Measurements from ENCODE around the gene OR56B4. TPM values are rescaled to one million over a fixed set of nuclear protein-coding genes. Genes with fewer than 3 reads are reported as not detected.

OR56B4 gene
- total RNA-seq, 4 donors from 2014 or later = not detected

DNA sequence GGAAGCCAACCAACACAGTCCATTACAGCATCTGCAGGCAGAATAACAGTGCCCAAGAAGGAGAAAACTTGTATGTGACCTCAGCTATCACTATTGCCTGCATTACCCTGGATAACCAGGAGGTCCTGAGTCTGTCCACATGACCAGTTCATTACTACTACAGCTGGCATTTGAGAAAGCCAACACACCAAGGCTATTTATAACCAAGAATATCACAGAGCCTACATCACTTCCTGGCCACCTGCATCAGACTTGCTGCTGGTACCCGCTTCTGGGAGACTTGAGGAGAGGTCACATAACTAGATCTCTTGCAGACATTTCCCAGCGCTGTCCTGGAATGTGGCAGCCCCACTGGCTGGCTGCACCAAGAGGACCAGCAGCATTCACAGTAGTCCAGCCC, 11.1 kb upstream of the OR56B4 start:
- H3K27me3 ChIP-seq = no peaks in the 10 kb centered on the region
- DNase-seq = no peak
- TF ChIP-seq POLR2A (IDR thresholded peaks at IDR 0.05) = no peak
- TF ChIP-seq, protein P1, sequence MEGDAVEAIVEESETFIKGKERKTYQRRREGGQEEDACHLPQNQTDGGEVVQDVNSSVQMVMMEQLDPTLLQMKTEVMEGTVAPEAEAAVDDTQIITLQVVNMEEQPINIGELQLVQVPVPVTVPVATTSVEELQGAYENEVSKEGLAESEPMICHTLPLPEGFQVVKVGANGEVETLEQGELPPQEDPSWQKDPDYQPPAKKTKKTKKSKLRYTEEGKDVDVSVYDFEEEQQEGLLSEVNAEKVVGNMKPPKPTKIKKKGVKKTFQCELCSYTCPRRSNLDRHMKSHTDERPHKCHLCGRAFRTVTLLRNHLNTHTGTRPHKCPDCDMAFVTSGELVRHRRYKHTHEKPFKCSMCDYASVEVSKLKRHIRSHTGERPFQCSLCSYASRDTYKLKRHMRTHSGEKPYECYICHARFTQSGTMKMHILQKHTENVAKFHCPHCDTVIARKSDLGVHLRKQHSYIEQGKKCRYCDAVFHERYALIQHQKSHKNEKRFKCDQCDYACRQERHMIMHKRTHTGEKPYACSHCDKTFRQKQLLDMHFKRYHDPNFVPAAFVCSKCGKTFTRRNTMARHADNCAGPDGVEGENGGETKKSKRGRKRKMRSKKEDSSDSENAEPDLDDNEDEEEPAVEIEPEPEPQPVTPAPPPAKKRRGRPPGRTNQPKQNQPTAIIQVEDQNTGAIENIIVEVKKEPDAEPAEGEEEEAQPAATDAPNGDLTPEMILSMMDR (IDR thresholded peaks at IDR 0.05) = no peak
- no peaks in the 10 kb centered on the region for H3K9me3 ChIP-seq
- no peak overlapping the region for H3K27ac ChIP-seq
- H3K36me3 ChIP-seq = no peaks in the 10 kb centered on the region
- 65% methylated on average over 2 of the region's 2 CpGs; no CpG with 5 or more reads in 1 of the 2 donors for WGBS, 2 donors
- H3K4me3 ChIP-seq = no peak overlapping the region
- no peaks in the 10 kb centered on the region for H3K4me1 ChIP-seq
- intact Hi-C loops (cut with DNase I) = no loop called here

DNA sequence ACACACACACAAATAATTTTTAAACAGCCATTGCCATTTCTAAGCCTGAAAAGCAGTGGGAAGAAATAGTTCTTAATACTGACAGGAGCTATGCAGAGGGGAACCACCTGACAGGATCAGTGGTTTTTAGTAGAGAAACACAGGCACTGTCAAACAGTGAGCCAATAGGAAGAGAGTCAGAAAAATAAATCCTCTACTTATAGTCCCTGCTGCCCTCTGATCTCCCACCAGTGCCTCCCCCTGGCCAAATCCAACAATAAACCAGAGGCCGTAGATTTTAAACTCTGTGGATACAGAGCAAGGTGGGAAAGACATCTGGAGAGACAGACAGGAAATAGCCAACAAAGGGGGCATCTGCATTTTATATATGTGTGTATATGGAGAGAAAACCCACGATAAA, 7.9 kb upstream of the OR56B4 start:
- no peak for TF ChIP-seq POLR2A (IDR thresholded peaks at IDR 0.05)
- TF ChIP-seq, protein P1 (IDR thresholded peaks at IDR 0.05) = no peak
- no peak for DNase-seq
- no peak overlapping the region for H3K27ac ChIP-seq
- no peak overlapping the region for H3K4me3 ChIP-seq
- H3K9me3 ChIP-seq = no peaks in the 10 kb centered on the region
- intact Hi-C loops (cut with DNase I) = no loop called here
- no peaks in the 10 kb centered on the region for H3K27me3 ChIP-seq
- no peaks in the 10 kb centered on the region for H3K36me3 ChIP-seq
- WGBS, 2 donors = 31 to 50% methylated on average over 2 of the region's 2 CpGs
- no peaks in the 10 kb centered on the region for H3K4me1 ChIP-seq

DNA sequence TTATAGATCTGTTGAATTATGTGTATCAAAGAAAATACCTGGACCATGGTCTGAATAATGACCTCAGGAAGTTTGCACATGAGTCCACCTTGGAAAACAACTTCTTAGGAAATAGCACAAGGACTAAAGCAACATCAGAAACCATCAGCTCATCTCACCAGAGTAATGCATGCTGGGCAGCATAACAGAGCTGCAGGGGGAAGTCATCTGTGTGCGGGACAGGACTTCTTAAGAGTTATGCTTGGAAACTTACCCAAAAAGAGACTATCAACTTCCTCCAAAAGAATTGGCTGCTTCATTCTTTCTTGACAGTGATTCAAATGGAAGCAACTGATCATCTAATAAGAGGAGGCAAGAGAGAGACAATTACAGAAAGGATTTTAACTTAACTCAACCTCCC, 2.5 kb downstream of the OR56B4 start:
- no peaks in the 10 kb centered on the region for H3K36me3 ChIP-seq
- H3K27ac ChIP-seq = no peak overlapping the region
- DNase-seq = no peak
- H3K9me3 ChIP-seq = no peaks in the 10 kb centered on the region
- 40% methylated on average over 1 of the region's 1 CpG; no CpG with 5 or more reads in 1 of the 2 donors for WGBS, 2 donors
- TF ChIP-seq, protein P1 (IDR thresholded peaks at IDR 0.05) = no peak
- no peak for TF ChIP-seq POLR2A (IDR thresholded peaks at IDR 0.05)
- H3K4me1 ChIP-seq = no peaks in the 10 kb centered on the region
- no peaks in the 10 kb centered on the region for H3K27me3 ChIP-seq
- intact Hi-C loops (cut with DNase I) = no loop called here
- H3K4me3 ChIP-seq = no peak overlapping the region

DNA sequence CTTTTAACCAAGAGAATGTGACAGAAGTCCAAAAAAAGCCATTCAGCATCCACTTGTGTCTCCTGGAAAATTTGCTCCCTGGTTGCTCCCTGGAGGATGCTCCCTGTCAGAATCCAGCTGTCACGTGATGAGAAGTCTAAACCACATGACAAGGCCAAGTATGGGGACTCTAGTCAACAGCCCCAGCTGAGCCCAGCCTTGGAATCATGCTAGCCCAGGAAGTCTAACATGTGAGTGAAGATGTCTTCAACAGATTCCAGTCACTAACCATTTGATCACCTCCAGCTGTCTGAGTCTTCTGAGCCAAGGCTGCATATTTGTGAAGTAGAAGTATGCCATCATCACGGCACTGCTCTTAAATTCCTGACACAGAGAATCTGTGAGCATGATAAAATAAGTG, 4.2 kb downstream of the OR56B4 start:
- Histone ChIP-seq H3K4me1 (no peaks in the 10 kb centered on the region), H3K27me3 (no peaks in the 10 kb centered on the region), H3K36me3 (no peaks in the 10 kb centered on the region), H3K4me3 (no peak overlapping the region), H3K27ac (no peak overlapping the region), H3K9me3 (peaks cover 0 to 9% (median 0%) of the 10 kb centered on the region in 3 donors)
- 51 to 57% methylated on average over 2 of the region's 2 CpGs for WGBS, 2 donors
- intact Hi-C loops (cut with DNase I) = no loop called here
- no peak for DNase-seq
- no peak for TF ChIP-seq POLR2A (IDR thresholded peaks at IDR 0.05)
- TF ChIP-seq, protein P1 (IDR thresholded peaks at IDR 0.05) = no peak

DNA sequence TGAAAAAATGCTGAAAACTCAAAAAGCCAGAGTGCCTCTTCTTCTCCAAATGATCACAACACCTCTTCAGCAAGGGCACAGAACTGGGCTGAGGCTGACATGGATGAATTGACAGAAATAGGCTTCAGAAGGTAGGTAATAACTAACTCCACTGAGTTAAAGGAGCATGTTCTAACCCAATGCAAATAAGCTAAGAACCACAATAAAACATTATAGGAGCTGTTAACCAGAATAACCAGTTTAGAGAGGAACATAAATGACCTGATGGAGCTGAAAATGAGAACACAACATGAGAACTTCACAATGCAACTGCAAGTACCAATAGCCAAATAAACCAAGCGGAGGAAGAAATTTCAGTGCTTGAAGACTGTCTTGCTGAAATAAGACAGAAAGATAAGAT, 9.2 kb downstream of the OR56B4 start:
- no peak for DNase-seq
- no peaks in the 10 kb centered on the region for H3K36me3 ChIP-seq
- no peaks in the 10 kb centered on the region for H3K27me3 ChIP-seq
- intact Hi-C loops (cut with DNase I) = no loop called here
- no peak for TF ChIP-seq POLR2A (IDR thresholded peaks at IDR 0.05)
- TF ChIP-seq, protein P1 (IDR thresholded peaks at IDR 0.05) = no peak
- 86 to 89% methylated on average over 1 of the region's 1 CpG for WGBS, 2 donors
- no peaks in the 10 kb centered on the region for H3K4me1 ChIP-seq
- no peak overlapping the region for H3K27ac ChIP-seq
- H3K9me3 ChIP-seq = peaks cover 0 to 9% (median 0%) of the 10 kb centered on the region in 3 donors
- H3K4me3 ChIP-seq = no peak overlapping the region

All from esophagus squamous epithelium (tissue), 5 donors.